SK-N-SH (cell line): ENCODE results near the gene CTSS. TPM values are rescaled to one million over a fixed set of nuclear protein-coding genes. Genes with fewer than 3 reads are reported as not detected.

Experiments
- CTCF ChIA-PET: fragments of 300-600, 350-600 bp; formaldehyde crosslinking; extraction: SDS; loops from one replicate; lab custom pipeline; 2021; lab: Yijun Ruan, JAX
- POLR2A ChIA-PET: fragments of 350-600 bp; sonication (Branson Sonifier 250); formaldehyde crosslinking; extraction: SDS; loops from one replicate; lab custom pipeline; 2020; ENCODE audit warnings: antibody characterized with exemption, inconsistent platforms; lab: Yijun Ruan, JAX
- DNase-seq: peaks from one replicate; pipeline ENCODE4 v3.0.0; 2012
- H2AFZ ChIP-seq: fragments of 200-600 bp; sonication (generic); 2 replicates; pipeline ENCODE4 v1.8.1; 2016; ENCODE audit warnings: antibody characterized with exemption, mild to moderate bottlenecking, low read depth
- H3F3A ChIP-seq: fragments of 200-600 bp; sonication (generic); replicated peaks from 2 replicates; pipeline ENCODE3; 2016; ENCODE audit warnings: antibody characterized with exemption, mild to moderate bottlenecking; ENCODE audit not compliant: insufficient read depth
- H3K27ac ChIP-seq, 2 experiments: fragments of 200-500 bp in 1 of 2; fragments of 200-600 bp in 1 of 2; sonication (Bioruptor generic) in 1 of 2; sonication (generic), shearing (Covaris generic) in 1 of 2; 2 replicates each; pipeline versions ENCODE4 v1.5.1 to v1.6.1; 2014 to 2016; ENCODE audit warnings: low read depth in 2 of 2, inconsistent platforms in 1 of 2, low read length in 1 of 2, mild to moderate bottlenecking in 1 of 2, mixed read lengths in 1 of 2
- H3K27me3 ChIP-seq: fragments of 200-600 bp; sonication (generic), shearing (Covaris generic); 2 replicates; pipeline ENCODE4 v1.6.1; 2016; ENCODE audit warnings: mixed run types; ENCODE audit not compliant: insufficient read depth
- H3K36me3 ChIP-seq, 2 experiments: fragments of 200-500 bp in 1 of 2; fragments of 200-600 bp in 1 of 2; sonication (Bioruptor generic) in 1 of 2; sonication (generic) in 1 of 2; replicated peaks in 1 of 2; 2 replicates each; pipeline versions ENCODE3 to v1.5.1; 2014 to 2016; ENCODE audit warnings: low read length in 1 of 2, mild to moderate bottlenecking in 1 of 2; ENCODE audit not compliant: insufficient read depth in 2 of 2, control insufficient read depth in 1 of 2
- H3K4me1 ChIP-seq, 2 experiments: fragments of 200-500 bp in 1 of 2; fragments of 200-600 bp in 1 of 2; sonication (Bioruptor generic) in 1 of 2; sonication (generic), shearing (Covaris generic) in 1 of 2; 2 replicates each; pipeline versions ENCODE4 v1.5.1 to v1.6.1; 2014 to 2016; ENCODE audit warnings: low read depth in 1 of 2, low read length in 1 of 2, mixed run types in 1 of 2; ENCODE audit not compliant: insufficient read depth in 2 of 2, control insufficient read depth in 1 of 2
- H3K4me2 ChIP-seq: fragments of 200-600 bp; sonication (generic), shearing (Covaris generic); 2 replicates; pipeline ENCODE4 v1.6.1; 2017; ENCODE audit warnings: mixed run types
- H3K4me3 ChIP-seq, 2 experiments: fragments of 200-500 bp in 1 of 2; fragments of 200-600 bp in 1 of 2; sonication (Bioruptor generic) in 1 of 2; sonication (generic), shearing (Covaris generic) in 1 of 2; 2 replicates each; pipeline versions ENCODE4 v1.5.1 to v1.8.1; 2014 to 2016; ENCODE audit warnings: low read depth in 2 of 2, inconsistent platforms in 1 of 2, low read length in 1 of 2, mild to moderate bottlenecking in 1 of 2, mixed read lengths in 1 of 2, moderate library complexity in 1 of 2
- H3K79me2 ChIP-seq: fragments of 200-600 bp; sonication (generic); 2 replicates; pipeline ENCODE4 v1.8.1; 2017; ENCODE audit warnings: mild to moderate bottlenecking; ENCODE audit not compliant: insufficient read depth
- H3K9ac ChIP-seq: fragments of 200-600 bp; sonication (generic); 2 replicates; pipeline ENCODE4 v1.6.1; 2017; ENCODE audit warnings: mixed run types
- H3K9me2 ChIP-seq: fragments of 200-600 bp; sonication (generic); 2 replicates; pipeline ENCODE4 v1.6.1; 2017; ENCODE audit warnings: mixed run types
- H3K9me3 ChIP-seq: fragments of 200-600 bp; sonication (generic); 2 replicates; pipeline ENCODE4 v1.6.1; 2017; ENCODE audit warnings: mixed run types, mild to moderate bottlenecking, moderate library complexity
- H4K20me1 ChIP-seq: fragments of 200-600 bp; sonication (generic); 2 replicates; pipeline ENCODE4 v1.6.1; 2017; ENCODE audit warnings: mild to moderate bottlenecking, mixed run types; ENCODE audit not compliant: insufficient read depth
- EZH2phosphoT487 ChIP-seq: fragments of 200-600 bp; sonication (generic); IDR thresholded peaks from 2 replicates; pipeline ENCODE4 v1.6.1; 2017; ENCODE audit warnings: low read depth, mixed run types, mild to moderate bottlenecking, antibody characterized with exemption, moderate library complexity, borderline replicate concordance
- FOXM1 ChIP-seq: IDR thresholded peaks from 2 replicates; pipeline ENCODE4 v1.4.0; 2012; ENCODE audit warnings: low read depth, mild to moderate bottlenecking
- JUND ChIP-seq: IDR thresholded peaks from 2 replicates; pipeline ENCODE4 v1.4.0; 2012
- MXI1 ChIP-seq: IDR thresholded peaks from 2 replicates; pipeline ENCODE4 v1.6.1; 2012; ENCODE audit warnings: mild to moderate bottlenecking, low read depth, low read length, improper control_type of control experiment
- NRF1 ChIP-seq: IDR thresholded peaks from 2 replicates; pipeline ENCODE4 v1.6.1; 2012; ENCODE audit warnings: low read depth, mild to moderate bottlenecking, low read length
- RFX5 ChIP-seq: IDR thresholded peaks from 2 replicates; pipeline ENCODE4 v1.6.1; 2012; ENCODE audit warnings: mild to moderate bottlenecking, improper control_type of control experiment, low read length
- SMC3 ChIP-seq: IDR thresholded peaks from 2 replicates; pipeline ENCODE4 v1.6.1; 2012; ENCODE audit warnings: low read depth, low read length, improper control_type of control experiment
- TCF12 ChIP-seq: IDR thresholded peaks from 2 replicates; pipeline ENCODE4 v1.4.0; 2012
- WGBS: methylation state at CpG from one replicate; pipeline ENCODE4 v1.1.6; 2017; ENCODE audit warnings: low lambda C conversion rate; 5-methylcytosine and 5-hydroxymethylcytosine counted together
- polyA plus RNA-seq, 3 experiments: library from polyadenylated mRNA; depleted of rRNA; stranded (reverse); fragments of >200 nt; gene quantifications; 2 replicates each; pipeline ENCODE4 v1.2.3, GENCODE V29; 2012
- TF ChIP-seq, protein P1 (sequence below): IDR thresholded peaks from 2 replicates; pipeline ENCODE4 v1.6.1; 2012; ENCODE audit warnings: mild to moderate bottlenecking, low read depth, low read length, moderate library complexity
- TF ChIP-seq, protein P2 (sequence below): IDR thresholded peaks from 2 replicates; pipeline ENCODE4; 2012
- TF ChIP-seq, protein P3 (sequence below): IDR thresholded peaks from 2 replicates; pipeline ENCODE4 v1.4.0; 2012; ENCODE audit warnings: low read depth
- TF ChIP-seq, protein P4 (sequence below): fragments of 200-600 bp; sonication (generic); IDR thresholded peaks from 2 replicates; pipeline ENCODE4 v1.6.1; 2017; ENCODE audit warnings: antibody characterized with exemption, mild to moderate bottlenecking, moderate library complexity

Gene CTSS
- polyA plus RNA-seq, 1 of the 3 experiments (the other 2 are of a cell fraction), result 1.4 TPM

DNA sequence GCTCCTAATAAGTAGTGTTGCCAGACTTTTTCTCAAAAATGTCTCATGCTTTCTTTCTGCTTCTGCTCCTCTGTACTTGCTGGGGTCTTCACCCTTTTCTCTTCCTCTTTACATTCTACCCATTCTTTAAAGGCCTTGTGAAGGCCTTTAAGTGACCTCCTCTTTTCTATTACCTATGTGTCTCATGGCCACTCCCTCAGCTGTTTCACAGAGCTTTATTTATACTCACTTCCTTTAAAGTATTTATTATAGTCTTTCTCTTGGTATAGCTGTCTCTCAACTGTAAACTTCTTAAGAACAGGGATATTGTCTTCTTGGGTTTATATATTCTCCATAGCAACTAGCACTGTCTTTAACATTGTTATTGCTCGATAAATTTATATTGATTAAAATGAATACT is 69.4 kb downstream of the CTSS start:
- Histone ChIP-seq H3K27ac (no peak overlapping the region; a peak in 1 of 4 replicates), H3K27me3 (no peaks in the 10 kb centered on the region), H3K9ac (peak overlapping the region; percentile 29; the same call in 1 of the 2 replicates), H3K79me2 (peaks cover 22% of the 10 kb centered on the region), H3K4me3 (peak overlapping the region; percentile 95), H3K36me3 (peaks cover 31 to 33% of the 10 kb centered on the region in 2 experiments), H3K9me3 (no peaks in the 10 kb centered on the region), H3K9me2 (no peaks in the 10 kb centered on the region), H3K4me2 (peak overlapping the region; percentile 76), H4K20me1 (no peaks in the 10 kb centered on the region), H3F3A (peaks cover 4% of the 10 kb centered on the region), H3K4me1 (peaks cover 9 to 17% of the 10 kb centered on the region in 2 experiments; a peak in 2 of 4 replicates), H2AFZ (peak overlapping the region; percentile 63)
- WGBS, result 29% methylated on average over 1 of the region's 1 CpG
- CTCF ChIA-PET, result interaction anchor here (0.8 to 1.2 kb wide), 2 partner anchors 9 to 116 kb away, joined by 3 to 4 read pairs; no protein-coding TSS in a partner anchor
- TF ChIP-seq, protein P1, sequence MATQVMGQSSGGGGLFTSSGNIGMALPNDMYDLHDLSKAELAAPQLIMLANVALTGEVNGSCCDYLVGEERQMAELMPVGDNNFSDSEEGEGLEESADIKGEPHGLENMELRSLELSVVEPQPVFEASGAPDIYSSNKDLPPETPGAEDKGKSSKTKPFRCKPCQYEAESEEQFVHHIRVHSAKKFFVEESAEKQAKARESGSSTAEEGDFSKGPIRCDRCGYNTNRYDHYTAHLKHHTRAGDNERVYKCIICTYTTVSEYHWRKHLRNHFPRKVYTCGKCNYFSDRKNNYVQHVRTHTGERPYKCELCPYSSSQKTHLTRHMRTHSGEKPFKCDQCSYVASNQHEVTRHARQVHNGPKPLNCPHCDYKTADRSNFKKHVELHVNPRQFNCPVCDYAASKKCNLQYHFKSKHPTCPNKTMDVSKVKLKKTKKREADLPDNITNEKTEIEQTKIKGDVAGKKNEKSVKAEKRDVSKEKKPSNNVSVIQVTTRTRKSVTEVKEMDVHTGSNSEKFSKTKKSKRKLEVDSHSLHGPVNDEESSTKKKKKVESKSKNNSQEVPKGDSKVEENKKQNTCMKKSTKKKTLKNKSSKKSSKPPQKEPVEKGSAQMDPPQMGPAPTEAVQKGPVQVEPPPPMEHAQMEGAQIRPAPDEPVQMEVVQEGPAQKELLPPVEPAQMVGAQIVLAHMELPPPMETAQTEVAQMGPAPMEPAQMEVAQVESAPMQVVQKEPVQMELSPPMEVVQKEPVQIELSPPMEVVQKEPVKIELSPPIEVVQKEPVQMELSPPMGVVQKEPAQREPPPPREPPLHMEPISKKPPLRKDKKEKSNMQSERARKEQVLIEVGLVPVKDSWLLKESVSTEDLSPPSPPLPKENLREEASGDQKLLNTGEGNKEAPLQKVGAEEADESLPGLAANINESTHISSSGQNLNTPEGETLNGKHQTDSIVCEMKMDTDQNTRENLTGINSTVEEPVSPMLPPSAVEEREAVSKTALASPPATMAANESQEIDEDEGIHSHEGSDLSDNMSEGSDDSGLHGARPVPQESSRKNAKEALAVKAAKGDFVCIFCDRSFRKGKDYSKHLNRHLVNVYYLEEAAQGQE, result no peak
- TF ChIP-seq MXI1, result no peak
- no peak for TF ChIP-seq RFX5
- TF ChIP-seq, protein P2, sequence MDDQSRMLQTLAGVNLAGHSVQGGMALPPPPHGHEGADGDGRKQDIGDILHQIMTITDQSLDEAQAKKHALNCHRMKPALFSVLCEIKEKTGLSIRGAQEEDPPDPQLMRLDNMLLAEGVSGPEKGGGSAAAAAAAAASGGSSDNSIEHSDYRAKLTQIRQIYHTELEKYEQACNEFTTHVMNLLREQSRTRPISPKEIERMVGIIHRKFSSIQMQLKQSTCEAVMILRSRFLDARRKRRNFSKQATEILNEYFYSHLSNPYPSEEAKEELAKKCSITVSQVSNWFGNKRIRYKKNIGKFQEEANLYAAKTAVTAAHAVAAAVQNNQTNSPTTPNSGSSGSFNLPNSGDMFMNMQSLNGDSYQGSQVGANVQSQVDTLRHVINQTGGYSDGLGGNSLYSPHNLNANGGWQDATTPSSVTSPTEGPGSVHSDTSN, result no peak
- TF ChIP-seq NRF1, result no peak
- TF ChIP-seq EZH2phosphoT487, result no peak
- no peak for TF ChIP-seq FOXM1
- TF ChIP-seq TCF12, result no peak
- no peak for DNase-seq
- POLR2A ChIA-PET, result no interaction called here

DNA sequence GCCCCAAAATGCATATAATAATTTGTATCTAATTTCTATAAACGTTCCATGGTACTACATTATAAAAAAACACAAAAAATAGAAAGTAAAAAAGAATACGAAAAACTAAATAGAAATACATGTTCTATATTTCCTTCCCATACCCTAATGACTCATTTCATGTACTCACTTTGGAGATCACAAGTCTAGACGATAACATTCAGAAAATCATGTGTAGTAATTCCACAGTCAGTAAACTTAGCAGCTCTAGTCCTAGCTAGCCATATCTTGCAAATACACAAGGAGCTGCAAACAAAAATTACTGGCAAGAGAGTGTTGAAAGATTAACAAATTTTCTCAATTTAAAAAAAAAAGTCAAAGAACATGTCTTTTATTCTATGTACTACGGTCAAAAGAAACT is 70.0 kb downstream of the CTSS start:
- Histone ChIP-seq H2AFZ (no peak overlapping the region), H3K36me3 (peaks cover 33 to 35% of the 10 kb centered on the region in 2 experiments), H3K4me1 (peaks cover 9 to 17% of the 10 kb centered on the region in 2 experiments; a peak in 2 of 4 replicates), H3K9me2 (no peaks in the 10 kb centered on the region), H3K4me2 (no peak overlapping the region; the same call in 1 of the 2 replicates), H3K9ac (no peak overlapping the region), H3F3A (peaks cover 4% of the 10 kb centered on the region), H4K20me1 (no peaks in the 10 kb centered on the region), H3K9me3 (no peaks in the 10 kb centered on the region), H3K4me3 (no peak overlapping the region; a peak in 1 of 4 replicates), H3K79me2 (peaks cover 22% of the 10 kb centered on the region), H3K27ac (no peak overlapping the region), H3K27me3 (no peaks in the 10 kb centered on the region)
- POLR2A ChIA-PET, result no interaction called here
- TF ChIP-seq SMC3 (no peak), JUND (no peak)
- TF ChIP-seq, protein P3, sequence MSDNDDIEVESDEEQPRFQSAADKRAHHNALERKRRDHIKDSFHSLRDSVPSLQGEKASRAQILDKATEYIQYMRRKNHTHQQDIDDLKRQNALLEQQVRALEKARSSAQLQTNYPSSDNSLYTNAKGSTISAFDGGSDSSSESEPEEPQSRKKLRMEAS, result no peak
- TF ChIP-seq, protein P4, sequence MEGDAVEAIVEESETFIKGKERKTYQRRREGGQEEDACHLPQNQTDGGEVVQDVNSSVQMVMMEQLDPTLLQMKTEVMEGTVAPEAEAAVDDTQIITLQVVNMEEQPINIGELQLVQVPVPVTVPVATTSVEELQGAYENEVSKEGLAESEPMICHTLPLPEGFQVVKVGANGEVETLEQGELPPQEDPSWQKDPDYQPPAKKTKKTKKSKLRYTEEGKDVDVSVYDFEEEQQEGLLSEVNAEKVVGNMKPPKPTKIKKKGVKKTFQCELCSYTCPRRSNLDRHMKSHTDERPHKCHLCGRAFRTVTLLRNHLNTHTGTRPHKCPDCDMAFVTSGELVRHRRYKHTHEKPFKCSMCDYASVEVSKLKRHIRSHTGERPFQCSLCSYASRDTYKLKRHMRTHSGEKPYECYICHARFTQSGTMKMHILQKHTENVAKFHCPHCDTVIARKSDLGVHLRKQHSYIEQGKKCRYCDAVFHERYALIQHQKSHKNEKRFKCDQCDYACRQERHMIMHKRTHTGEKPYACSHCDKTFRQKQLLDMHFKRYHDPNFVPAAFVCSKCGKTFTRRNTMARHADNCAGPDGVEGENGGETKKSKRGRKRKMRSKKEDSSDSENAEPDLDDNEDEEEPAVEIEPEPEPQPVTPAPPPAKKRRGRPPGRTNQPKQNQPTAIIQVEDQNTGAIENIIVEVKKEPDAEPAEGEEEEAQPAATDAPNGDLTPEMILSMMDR, result no peak
- CTCF ChIA-PET, result no interaction called here
- 93% methylated on average over 4 of the region's 4 CpGs for WGBS
- no peak for DNase-seq
